NCI-H82 (cell line): Measurements from ENCODE around the gene EEF2.
"Not testable (repeated sequence)": the region's sequence is repeated elsewhere in the genome, so short reads cannot be mapped to it uniquely, and the experiment has no call there.

Experiments
- DNase-seq: peaks from one replicate; lab custom pipeline; 2025; lab: John Stamatoyannopoulos, UW

Gene EEF2

GRCh38 chr19:3944018-3944721 is 41.1 kb downstream of the EEF2 start:
- no peak for DNase-seq

- DNase-seq, result no peak
Observed at GRCh38 chr19:3942790-3943409, 42.4 kb downstream of the EEF2 start.

DNA sequence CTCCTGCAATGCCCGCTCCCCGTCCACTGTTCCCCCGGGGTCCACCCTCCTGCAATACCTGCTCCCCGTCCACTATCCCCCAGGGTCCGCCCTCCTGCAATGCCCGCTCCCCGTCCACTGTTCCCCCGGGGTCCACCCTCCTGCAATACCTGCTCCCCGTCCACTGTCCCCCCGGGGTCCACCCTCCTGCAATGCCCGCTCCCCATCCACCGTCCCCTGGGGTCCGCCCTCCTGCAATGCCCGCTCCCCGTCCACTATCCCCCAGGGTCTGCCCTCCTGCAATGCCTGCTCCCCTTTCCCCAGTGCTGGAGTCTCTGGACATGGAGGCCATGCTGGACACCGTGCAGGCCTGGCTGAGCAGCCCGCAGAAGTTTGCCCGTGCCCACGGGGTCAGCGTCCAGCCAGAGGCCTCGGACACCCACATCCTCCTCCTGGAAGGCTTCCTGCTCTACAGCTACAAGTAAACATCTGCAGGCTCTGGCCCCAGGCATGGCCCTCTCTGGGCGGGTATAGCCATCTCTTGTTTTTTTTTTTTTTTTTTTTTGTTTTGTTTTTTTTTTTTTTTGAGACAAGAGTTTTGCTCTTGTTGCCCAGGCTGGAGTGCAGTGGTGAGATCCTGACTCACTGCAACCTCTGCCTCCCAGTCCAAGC is 46.8 kb downstream of the EEF2 start:
- DNase-seq, result not testable (repeated sequence)

DNA sequence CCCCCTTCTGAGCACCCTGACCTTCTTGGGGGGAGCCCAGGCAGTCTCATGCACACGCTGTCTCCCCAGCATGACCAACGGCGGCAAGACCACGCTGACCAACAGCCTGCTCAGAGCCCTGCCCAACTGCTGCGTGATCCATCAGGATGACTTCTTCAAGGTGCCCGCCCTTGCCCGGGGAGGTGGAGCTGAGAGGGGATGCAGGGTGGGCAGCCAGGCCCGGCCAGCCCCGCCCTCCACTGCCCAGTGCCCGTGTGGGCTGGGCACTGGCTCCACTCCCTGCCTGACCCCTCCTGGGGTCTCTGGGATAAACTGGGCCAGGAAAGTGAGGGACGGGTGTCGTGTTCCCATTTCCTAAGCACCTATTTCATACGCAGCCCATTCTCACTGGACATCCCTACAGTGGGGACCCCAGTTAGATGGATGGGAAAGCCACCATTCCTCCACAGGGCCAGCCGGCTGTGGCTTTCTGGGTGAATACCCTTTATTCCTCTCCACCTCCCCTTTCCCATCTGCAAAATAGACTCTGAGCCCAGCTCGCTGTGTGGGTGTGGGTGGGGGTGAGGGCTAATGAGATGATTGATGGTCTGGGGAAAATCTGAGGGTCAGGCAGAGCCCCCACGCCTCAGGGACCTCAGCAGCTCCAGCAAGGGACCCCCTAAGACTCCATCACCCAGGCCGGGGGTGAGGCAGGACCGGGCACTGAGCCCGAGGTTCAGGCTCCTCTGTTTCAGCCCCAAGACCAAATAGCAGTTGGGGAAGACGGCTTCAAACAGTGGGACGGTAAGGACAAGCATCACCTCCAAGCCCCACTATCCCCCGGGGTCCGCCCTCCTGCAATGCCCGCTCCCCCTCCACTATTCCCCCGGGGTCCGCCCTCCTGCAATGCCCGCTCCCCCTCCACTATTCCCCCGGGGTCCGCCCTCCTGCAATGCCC is 48.5 kb downstream of the EEF2 start:
- DNase-seq, result no peak

- DNase-seq, result no peak
Observed at GRCh38 chr19:3932931-3933810, 52.1 kb downstream of the EEF2 start, which contains the start of gene NMRK2. Gene NMRK2, plus strand, starts transcription at chr19:3933069. Its CDS starts 603 bp downstream, at chr19:3933672.

DNA sequence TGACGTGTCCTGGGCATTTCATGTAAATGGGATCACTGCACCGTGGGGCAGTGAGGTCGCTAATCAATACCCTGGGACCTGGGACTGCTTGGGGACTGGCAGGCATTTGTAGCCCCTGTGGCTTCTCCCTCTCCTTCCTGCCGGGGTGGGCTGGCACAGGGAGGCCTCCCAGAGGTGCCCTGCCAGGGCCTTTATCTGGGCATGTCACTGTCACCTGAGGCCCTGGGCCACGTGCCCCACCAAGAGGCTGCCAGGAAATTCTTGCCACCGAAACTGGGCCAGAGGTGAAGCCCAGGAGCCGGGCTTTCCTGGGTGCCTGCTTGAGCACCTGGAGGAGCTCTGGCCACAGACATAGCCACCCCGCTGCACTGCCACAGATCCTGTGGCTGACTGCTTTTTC is 54.2 kb downstream of the EEF2 start:
- DNase-seq, result no peak
